Stimulated activated CD4-positive, alpha-beta T cell treated with anti-CD3 and anti-CD28 coated beads, Interleukin-2, amount 100 ng/mL, for 4 hours (primary cell): ENCODE data around the gene BMERB1.

Experiments
- DNase-seq: peaks from one replicate; pipeline ENCODE4 v3.0.0-alpha.2; 2020; ENCODE audit warnings: low read depth

BMERB1 gene

GRCh38 chr16:15461376-15461775, 27.0 kb downstream of the BMERB1 start:
- no peak for DNase-seq

GRCh38 chr16:15464401-15465186, 30.2 kb downstream of the BMERB1 start:
- DNase-seq = no peak

GRCh38 chr16:15466131-15466530, 31.7 kb downstream of the BMERB1 start:
- no peak for DNase-seq

GRCh38 chr16:15466886-15467781, 32.7 kb downstream of the BMERB1 start:
- DNase-seq = no peak

- DNase-seq = peak; percentile 5
These were observed 42.6 kb downstream of the BMERB1 start for GRCh38 chr16:15476971-15477370.

GRCh38 chr16:15477802-15478201, 43.4 kb downstream of the BMERB1 start:
- no peak for DNase-seq

GRCh38 chr16:15482068-15482747, 47.8 kb downstream of the BMERB1 start:
- peak; percentile 47 for DNase-seq

GRCh38 chr16:15482748-15483298, 48.4 kb downstream of the BMERB1 start:
- DNase-seq = no peak

- DNase-seq = no peak
These were observed 49.5 kb downstream of the BMERB1 start for GRCh38 chr16:15483857-15484256.

GRCh38 chr16:15484662-15485061, 50.3 kb downstream of the BMERB1 start:
- no peak for DNase-seq

GRCh38 chr16:15485175-15485574, 50.8 kb downstream of the BMERB1 start:
- no peak for DNase-seq

- no peak for DNase-seq
These were observed 52.3 kb downstream of the BMERB1 start for GRCh38 chr16:15486661-15487060.

- no peak for DNase-seq
These were observed 53.2 kb downstream of the BMERB1 start for GRCh38 chr16:15487336-15488284.

GRCh38 chr16:15489016-15489415, 54.6 kb downstream of the BMERB1 start:
- no peak for DNase-seq

GRCh38 chr16:15490123-15490711, 55.8 kb downstream of the BMERB1 start:
- DNase-seq = no peak

GRCh38 chr16:15491411-15491810, 57.0 kb downstream of the BMERB1 start:
- no peak for DNase-seq

- no peak for DNase-seq
These were observed 57.8 kb downstream of the BMERB1 start for GRCh38 chr16:15492091-15492740.

GRCh38 chr16:15493466-15494180, 59.2 kb downstream of the BMERB1 start:
- no peak for DNase-seq

- DNase-seq = no peak
These were observed 59.8 kb downstream of the BMERB1 start for GRCh38 chr16:15494236-15494635.
